ENCODE data around the gene TMEM17.
"Not testable (repeated sequence)": the region's sequence is repeated elsewhere in the genome, so short reads cannot be mapped to it uniquely, and the experiment has no call there.

Gene TMEM17, protein sequence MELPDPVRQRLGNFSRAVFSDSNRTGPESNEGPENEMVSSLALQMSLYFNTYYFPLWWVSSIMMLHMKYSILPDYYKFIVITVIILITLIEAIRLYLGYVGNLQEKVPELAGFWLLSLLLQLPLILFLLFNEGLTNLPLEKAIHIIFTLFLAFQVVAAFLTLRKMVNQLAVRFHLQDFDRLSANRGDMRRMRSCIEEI

DNA sequence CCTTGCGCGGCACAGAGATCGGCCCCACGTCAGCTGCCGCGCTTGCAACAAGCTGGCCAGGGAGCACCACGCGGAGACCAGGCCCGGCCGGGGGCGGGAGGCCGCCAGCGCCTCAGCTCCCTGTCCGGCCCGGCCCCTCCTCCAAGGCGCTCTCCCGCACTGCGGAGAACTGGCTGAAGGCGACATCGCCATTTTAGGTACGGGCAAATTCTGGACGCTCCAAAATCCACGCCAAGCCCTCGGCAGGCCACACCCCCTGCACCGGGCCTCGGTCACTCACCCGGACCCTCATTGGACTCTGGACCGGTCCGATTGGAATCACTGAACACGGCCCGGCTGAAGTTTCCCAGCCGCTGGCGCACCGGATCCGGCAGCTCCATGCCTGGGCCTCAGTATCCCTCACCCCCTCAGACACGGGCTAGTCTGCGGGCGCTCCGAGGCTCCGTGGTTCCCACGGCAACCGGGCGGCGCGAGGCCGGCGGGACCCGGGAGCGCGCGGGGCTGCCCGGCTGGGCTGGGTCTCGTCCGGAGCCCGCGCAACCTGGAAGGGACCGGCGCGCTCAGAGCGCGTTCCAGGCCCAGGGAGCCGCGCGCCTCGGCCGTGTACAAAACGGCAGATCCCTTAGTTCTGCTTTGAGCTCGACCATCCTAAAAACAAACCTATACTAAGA, at the start of gene TMEM17:
TSS of gene TMEM17 (minus strand) at position 446 of the 671 bp plus-strand sequence. CDS start at position 380, 66 bp downstream.
- DNase-seq (peak; percentile 56), ATAC-seq (replicated peaks) (peak; percentile 86 to 87)
- Mint-ChIP-seq H3K27ac (peak within 1 kb of the TSS; percentile 85), H3K4me1 (peaks cover 5 to 7% of the 10 kb centered on the region in 2 donors), H3K4me3 (peak within 1 kb of the TSS; percentile 84 to 87), H3K36me3 (no peaks in the 10 kb centered on the region), H3K9me3 (no peaks in the 10 kb centered on the region), H3K27me3 (peaks cover 12 to 20% of the 10 kb centered on the region in 2 donors)

DNA sequence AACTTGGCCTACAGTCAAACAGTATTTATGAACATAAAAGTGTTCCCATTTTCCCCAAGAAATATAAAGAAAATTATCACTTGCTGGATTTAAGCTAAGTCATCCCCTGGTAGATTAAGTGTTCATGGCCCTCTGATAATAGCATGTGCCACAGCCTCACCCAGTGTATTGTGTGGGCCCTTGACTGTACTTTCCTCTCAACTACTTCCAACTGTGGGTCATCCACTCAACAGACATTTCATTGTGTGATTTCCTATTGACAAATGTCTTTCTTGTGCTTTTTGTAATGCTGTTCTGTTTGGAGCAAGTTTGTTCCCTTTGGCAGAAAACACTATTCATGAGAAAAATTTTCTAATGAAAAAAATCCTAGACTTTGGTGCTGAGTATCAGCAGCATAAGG, 48.4 kb upstream of the TMEM17 start:
- Mint-ChIP-seq H3K36me3 (no peaks in the 10 kb centered on the region), H3K27ac (no peak overlapping the region), H3K9me3 (peaks cover 2 to 8% of the 10 kb centered on the region in 2 donors), H3K4me3 (no peak overlapping the region), H3K4me1 (no peaks in the 10 kb centered on the region), H3K27me3 (peaks cover 12 to 16% of the 10 kb centered on the region in 2 donors)
- no peak for DNase-seq
- ATAC-seq (replicated peaks), result no peak

DNA sequence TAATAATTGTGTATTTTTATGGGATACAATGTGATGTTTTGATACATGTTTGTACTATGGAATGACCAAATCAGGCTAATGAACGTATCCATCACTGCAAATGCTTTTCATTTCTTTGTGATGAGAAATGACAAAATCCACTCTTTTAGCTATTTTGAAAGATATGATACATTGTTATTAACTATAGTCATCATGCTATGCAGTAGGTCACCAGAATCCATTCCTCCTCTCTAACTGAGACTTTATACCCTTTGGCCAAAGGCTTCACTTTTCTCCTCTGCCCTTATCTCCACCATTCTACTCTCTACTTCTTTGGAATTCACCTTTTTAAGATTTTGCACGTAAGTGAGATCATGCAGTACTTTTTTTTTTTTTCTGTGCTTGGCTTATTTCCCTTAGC, 44.5 kb upstream of the TMEM17 start:
- Mint-ChIP-seq H3K4me1 (no peaks in the 10 kb centered on the region), H3K9me3 (no peaks in the 10 kb centered on the region), H3K36me3 (no peaks in the 10 kb centered on the region), H3K4me3 (no peak overlapping the region), H3K27ac (no peak overlapping the region), H3K27me3 (peaks cover 4 to 7% of the 10 kb centered on the region in 2 donors)
- ATAC-seq (replicated peaks) (no peak), DNase-seq (no peak)

DNA sequence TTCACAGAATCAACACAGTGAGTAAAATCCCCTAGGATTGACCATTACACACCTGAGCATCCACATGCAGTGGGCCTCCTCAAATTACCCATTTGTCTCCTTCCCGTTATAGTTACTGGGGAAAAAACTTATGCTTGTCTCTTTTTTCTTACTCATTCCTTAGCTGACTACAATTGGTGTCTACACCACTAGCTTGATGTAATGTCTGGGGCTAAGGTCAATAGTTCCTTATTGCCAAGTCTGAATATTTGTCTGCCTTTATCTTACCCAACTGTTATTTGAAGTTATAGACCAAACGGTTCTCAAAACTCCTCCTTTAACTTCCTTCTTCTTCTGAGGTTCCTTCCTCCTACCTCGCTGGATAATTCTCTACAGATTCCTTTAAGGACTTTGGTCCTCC, 41.9 kb upstream of the TMEM17 start:
- no peaks in the 10 kb centered on the region for H3K9me3 Mint-ChIP-seq
- DNase-seq, result no peak
- H3K4me1 Mint-ChIP-seq, result no peaks in the 10 kb centered on the region
- no peaks in the 10 kb centered on the region for H3K27me3 Mint-ChIP-seq
- no peak overlapping the region for H3K4me3 Mint-ChIP-seq
- no peaks in the 10 kb centered on the region for H3K36me3 Mint-ChIP-seq
- no peak overlapping the region for H3K27ac Mint-ChIP-seq
- no peak for ATAC-seq (replicated peaks)

DNA sequence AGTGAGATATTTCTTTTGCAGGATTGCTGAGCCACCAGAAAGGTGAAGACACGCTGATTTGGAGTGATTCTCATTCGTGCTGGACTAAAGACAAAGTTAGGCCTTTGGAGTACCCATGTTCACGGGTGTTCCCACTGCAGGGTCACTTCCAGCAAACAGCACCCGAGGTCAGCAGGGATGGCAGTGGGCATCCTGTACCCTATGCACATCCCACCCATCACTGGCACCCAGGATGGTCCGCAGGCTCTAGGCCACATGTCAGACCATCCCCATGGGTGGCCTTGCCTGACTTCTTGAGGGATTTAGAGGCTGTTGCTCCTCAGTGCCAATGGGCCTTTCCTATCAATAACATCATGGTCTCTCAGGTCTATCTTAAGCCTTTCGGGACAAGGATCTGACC, 39.3 kb upstream of the TMEM17 start:
- Mint-ChIP-seq H3K4me1 (no peaks in the 10 kb centered on the region), H3K27me3 (no peaks in the 10 kb centered on the region), H3K36me3 (no peaks in the 10 kb centered on the region), H3K9me3 (no peaks in the 10 kb centered on the region), H3K4me3 (no peak overlapping the region), H3K27ac (no peak overlapping the region)
- ATAC-seq (replicated peaks) (no peak), DNase-seq (no peak)

DNA sequence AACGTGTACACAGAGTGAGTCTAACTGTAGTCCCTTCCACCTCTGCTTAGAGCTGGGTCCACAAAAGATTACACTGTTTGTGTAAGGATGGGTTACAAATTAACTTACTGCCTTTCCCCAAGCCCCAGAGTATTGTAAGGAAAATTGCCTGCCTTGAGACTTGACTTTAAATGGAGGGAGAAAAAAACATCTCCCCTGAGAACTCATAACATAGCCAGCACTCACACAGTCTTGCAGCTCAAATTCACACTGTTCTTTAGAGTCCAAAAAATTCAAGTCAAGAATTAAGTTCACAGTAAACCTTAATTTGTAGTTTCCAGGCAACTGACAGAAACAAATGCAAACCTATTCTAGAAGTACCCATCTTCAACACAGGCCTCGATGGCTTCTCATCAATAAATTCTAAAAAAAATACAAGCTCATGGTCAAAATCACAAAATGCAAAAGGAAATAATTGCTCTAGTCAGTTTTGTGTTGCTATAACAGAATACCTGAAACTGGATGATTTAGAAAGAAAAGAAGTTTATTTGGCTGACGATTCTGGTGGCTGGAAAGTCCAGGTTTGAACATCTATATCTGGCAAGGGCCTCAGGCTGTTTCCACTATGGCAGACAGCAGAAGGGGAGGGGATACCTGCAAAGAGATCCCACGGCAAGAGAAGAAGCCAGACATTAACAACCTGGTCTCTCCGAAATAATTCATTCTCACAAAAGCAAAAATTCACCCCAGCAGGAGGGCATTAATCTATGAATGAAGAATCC, 34.6 kb upstream of the TMEM17 start:
- DNase-seq (no peak), ATAC-seq (replicated peaks) (no peak)
- H3K27ac Mint-ChIP-seq, result no peak overlapping the region
- no peaks in the 10 kb centered on the region for H3K4me1 Mint-ChIP-seq
- H3K9me3 Mint-ChIP-seq, result peaks cover 0 to 3% of the 10 kb centered on the region in 2 donors
- H3K4me3 Mint-ChIP-seq, result no peak overlapping the region
- H3K27me3 Mint-ChIP-seq, result peaks cover 0 to 18% of the 10 kb centered on the region in 2 donors
- H3K36me3 Mint-ChIP-seq, result no peaks in the 10 kb centered on the region

DNA sequence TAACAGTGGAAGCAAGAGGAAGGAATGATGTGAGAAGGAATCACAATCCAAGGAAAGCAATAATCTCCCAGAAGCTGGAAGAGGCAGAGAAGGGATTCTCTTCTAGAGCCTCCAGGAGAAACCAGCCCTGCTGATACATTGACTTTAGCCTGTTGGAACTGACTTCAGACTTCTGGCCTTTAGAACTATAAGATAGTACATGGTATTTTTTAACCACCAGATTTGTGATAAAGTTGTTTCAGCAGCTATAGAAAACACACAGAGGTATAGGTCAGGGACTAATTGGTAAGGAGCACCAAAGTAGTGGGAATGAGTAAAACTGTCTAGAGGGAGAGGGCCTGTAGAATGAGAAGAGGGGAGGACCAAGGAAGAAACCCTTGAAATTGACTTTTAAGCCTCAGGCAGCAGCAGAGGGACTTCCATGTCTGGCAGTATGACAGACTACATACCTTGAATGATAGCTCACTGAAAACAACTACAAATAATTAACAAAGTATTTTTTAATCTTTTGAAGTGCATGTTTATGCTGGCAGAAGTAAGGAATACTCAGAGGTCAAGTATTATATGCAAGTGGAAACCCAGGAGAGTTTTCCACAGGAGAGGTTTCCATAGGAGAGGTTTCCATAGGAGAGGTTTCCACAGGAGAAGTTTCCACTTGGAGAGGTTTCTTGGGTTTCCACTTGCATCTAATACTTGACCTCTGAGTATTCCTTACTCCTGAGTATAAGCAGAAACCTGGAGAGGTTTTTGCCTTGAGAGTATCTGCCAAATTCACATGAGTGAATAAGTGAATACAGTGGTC, 33.8 kb upstream of the TMEM17 start:
- Mint-ChIP-seq H3K9me3 (peaks cover 5 to 7% of the 10 kb centered on the region in 2 donors), H3K36me3 (peaks cover 3 to 4% of the 10 kb centered on the region in 2 donors), H3K27me3 (peaks cover 5 to 23% of the 10 kb centered on the region in 2 donors), H3K4me3 (no peak overlapping the region), H3K27ac (no peak overlapping the region), H3K4me1 (no peaks in the 10 kb centered on the region)
- DNase-seq (no peak), ATAC-seq (replicated peaks) (no peak)

DNA sequence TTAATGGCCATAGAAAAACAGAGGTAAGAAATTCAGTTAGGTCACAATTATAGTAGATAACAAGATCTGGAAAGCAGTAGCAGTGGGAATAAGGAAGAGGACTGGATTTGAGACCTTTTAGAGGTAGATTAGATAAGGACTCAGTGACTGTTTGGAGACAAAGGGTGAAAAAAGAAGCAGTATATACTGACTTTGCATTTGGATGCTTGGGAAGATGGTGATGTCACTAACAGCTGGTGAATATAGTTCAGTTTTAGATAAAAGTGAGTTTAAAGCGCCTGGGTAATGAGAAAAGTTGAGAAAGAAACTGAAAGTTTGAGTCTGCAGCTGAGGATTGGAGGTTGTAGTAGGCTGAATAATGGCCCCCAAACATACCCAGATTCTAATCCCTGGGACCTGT, 32.8 kb upstream of the TMEM17 start:
- Mint-ChIP-seq H3K9me3 (peaks cover 10 to 15% of the 10 kb centered on the region in 2 donors), H3K27me3 (peaks cover 10 to 24% of the 10 kb centered on the region in 2 donors), H3K27ac (no peak overlapping the region), H3K4me3 (no peak overlapping the region), H3K36me3 (peaks cover 6 to 8% of the 10 kb centered on the region in 2 donors), H3K4me1 (no peaks in the 10 kb centered on the region)
- ATAC-seq (replicated peaks), result no peak
- DNase-seq, result no peak

DNA sequence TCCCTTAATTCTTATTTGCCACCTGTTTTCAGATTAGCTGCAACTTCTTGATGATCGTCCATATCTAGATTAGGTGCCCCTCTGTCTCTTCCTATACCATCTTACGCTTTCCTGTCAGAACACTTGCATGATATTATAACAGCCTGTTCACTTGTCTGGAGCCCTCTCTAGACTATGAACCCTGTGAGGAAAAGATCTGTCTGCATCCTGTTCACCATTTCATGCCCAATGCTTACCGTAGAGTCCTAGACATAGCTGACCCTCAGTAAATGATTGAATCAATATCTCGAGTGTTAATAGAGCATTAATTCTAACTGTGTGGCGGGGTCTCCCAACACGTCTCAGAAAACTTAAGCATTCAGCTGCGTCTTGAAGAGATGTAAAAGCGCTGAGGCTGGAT, 31.8 kb upstream of the TMEM17 start:
- Mint-ChIP-seq H3K36me3 (peaks cover 6 to 8% of the 10 kb centered on the region in 2 donors), H3K4me3 (no peak overlapping the region), H3K4me1 (no peaks in the 10 kb centered on the region), H3K27ac (no peak overlapping the region), H3K9me3 (peaks cover 18 to 23% of the 10 kb centered on the region in 2 donors), H3K27me3 (peaks cover 17 to 24% of the 10 kb centered on the region in 2 donors)
- no peak for DNase-seq
- ATAC-seq (replicated peaks), result no peak

DNA sequence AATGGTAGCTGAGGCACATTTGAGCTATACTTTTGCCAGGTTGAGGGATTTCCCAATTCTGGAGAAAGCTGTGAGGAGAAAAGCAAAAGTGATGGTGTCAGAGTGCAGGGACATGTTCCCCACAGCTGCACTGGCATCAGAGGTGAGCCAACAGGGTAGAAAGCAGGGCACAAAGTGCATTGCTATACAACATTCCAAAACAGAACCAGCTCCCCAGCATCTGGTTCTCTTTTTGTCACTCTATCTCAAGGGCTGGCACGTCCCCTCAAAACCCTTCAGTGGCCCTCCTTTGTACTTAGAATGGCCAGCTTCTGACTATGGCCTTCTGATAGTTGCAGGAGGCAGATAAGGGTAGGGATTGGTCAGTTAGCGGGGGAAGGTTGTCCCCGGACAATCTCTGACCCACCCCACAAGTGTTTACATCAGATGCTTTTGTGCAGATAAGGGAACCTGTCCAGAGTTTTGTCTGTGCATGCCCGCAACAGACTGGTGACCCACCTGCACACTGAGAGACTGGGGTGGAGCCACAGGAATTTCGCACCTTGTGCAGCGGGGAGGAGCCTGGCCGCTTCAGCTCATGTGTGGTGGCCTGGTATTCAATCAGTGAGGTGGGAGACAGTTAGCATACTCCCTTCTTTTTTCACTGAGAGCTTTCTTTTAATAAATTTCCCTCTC, 31.0 kb upstream of the TMEM17 start:
- DNase-seq, result no peak
- peaks cover 22 to 29% of the 10 kb centered on the region in 2 donors for H3K9me3 Mint-ChIP-seq
- no peak for ATAC-seq (replicated peaks)
- H3K27ac Mint-ChIP-seq, result no peak overlapping the region
- peaks cover 6 to 8% of the 10 kb centered on the region in 2 donors for H3K36me3 Mint-ChIP-seq
- no peak overlapping the region for H3K4me3 Mint-ChIP-seq
- H3K4me1 Mint-ChIP-seq, result no peaks in the 10 kb centered on the region
- peaks cover 24 to 29% of the 10 kb centered on the region in 2 donors for H3K27me3 Mint-ChIP-seq

DNA sequence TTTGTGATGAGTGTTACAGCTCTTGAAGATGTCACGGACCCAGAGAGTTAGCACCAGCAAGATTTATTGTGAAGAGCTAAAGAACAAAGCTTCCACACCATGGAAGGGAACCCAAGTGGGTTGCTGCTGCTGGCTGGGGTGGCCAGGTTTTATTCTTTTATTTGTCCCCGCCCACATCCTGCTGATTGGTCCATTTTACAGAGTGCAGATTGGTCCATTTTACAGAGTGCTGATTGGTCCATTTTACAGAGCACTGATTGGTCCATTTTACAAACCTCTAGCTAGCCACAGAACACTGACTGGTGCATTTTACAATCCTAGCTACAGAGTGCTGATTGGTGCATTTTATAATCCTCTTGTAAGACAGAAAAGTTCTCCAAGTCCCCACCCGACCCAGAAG, 29.5 kb upstream of the TMEM17 start:
- DNase-seq; H3K4me3 Mint-ChIP-seq; H3K4me1 Mint-ChIP-seq; ATAC-seq (replicated peaks); H3K36me3 Mint-ChIP-seq; H3K27ac Mint-ChIP-seq: not testable (repeated sequence)
- Mint-ChIP-seq H3K27me3 (peaks cover 25 to 34% of the 10 kb centered on the region in 2 donors), H3K9me3 (peaks cover 22 to 29% of the 10 kb centered on the region in 2 donors)

DNA sequence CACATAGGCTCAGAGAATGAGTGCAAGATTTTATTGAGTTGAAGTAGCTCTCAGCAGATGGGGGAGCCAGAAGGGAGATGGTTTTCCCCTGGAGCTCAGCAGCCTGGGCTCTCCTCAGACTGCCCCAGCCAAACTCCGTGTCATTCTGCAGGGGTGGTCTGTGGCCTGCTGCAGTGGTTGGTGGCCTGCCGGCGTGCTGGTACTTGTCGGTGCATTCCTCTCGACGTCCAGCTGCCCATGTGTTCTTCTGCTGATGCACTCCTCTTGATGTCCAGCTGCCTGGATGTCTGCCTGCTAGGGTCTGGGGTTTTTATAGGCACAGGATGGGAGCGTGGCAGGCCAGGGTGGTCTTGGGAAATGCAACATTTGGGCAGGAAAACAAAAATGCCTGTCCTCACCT, 25.6 kb upstream of the TMEM17 start:
- Mint-ChIP-seq H3K27ac (no peak overlapping the region), H3K4me1 (no peaks in the 10 kb centered on the region), H3K36me3 (peaks cover 6 to 8% of the 10 kb centered on the region in 2 donors), H3K4me3 (no peak overlapping the region), H3K9me3 (peaks cover 22 to 29% of the 10 kb centered on the region in 2 donors), H3K27me3 (peaks cover 25 to 26% of the 10 kb centered on the region in 2 donors)
- no peak for ATAC-seq (replicated peaks)
- DNase-seq, result no peak

DNA sequence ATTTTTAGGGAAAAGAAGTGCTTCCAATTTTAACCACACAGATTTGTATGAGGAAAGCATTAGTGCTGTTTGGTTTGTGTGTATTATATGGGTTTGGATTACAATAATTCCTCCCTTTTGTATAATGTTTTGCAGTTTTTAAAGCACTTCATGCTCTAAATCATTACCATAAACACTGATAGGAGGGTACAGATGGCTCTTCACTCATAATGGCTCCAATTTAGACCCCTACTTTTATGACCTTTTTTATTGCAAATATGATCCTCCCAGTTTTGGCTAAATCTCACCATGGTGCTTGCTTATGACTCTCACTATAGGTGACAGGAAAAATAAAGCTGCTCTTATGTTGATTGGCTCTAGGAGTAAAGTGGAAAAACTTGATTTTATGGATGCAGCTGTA, 23.8 kb upstream of the TMEM17 start:
- Mint-ChIP-seq H3K9me3 (peaks cover 17 to 21% of the 10 kb centered on the region in 2 donors), H3K4me3 (no peak overlapping the region), H3K27ac (no peak overlapping the region), H3K36me3 (peaks cover 3% of the 10 kb centered on the region in 2 donors), H3K4me1 (no peaks in the 10 kb centered on the region), H3K27me3 (peaks cover 15 to 20% of the 10 kb centered on the region in 2 donors)
- ATAC-seq (replicated peaks), result no peak
- no peak for DNase-seq

All from stimulated activated naive B cell treated with anti-CD40 and anti-IgM and Interleukin-4, amounts not matched to agents 10 μg/mL and 1 μg/mL and 100 μg/mL, for 72 hours (primary cell).